ENCODE results near the gene OR8D2.

DNA sequence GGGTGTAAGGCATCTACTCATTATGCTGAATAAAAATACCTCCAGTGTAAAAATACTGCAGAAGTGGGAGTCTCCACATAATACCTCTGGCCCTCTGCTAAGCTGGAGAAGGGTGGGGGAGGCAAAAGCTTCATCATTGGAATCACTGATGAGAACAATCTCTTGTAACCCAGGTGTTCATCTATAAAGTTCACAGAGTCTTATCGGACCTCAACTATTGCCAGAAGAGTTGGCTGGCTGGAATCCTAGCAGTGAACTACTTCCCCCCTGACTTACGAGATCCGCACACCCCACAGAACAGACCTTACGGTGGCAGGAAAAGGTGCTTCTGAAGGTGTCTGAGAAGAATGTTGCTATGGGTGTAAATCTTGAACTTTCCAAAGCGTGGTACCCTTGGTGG is 8.7 kb downstream of the OR8D2 start:
- TF ChIP-seq, protein P1, sequence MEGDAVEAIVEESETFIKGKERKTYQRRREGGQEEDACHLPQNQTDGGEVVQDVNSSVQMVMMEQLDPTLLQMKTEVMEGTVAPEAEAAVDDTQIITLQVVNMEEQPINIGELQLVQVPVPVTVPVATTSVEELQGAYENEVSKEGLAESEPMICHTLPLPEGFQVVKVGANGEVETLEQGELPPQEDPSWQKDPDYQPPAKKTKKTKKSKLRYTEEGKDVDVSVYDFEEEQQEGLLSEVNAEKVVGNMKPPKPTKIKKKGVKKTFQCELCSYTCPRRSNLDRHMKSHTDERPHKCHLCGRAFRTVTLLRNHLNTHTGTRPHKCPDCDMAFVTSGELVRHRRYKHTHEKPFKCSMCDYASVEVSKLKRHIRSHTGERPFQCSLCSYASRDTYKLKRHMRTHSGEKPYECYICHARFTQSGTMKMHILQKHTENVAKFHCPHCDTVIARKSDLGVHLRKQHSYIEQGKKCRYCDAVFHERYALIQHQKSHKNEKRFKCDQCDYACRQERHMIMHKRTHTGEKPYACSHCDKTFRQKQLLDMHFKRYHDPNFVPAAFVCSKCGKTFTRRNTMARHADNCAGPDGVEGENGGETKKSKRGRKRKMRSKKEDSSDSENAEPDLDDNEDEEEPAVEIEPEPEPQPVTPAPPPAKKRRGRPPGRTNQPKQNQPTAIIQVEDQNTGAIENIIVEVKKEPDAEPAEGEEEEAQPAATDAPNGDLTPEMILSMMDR (conservative IDR thresholded peaks at IDR 0.05; ENCODE audit: low read depth, low read length): no peak
- no peak for TF ChIP-seq EZH2 (IDR thresholded peaks at IDR 0.05; ENCODE audit: borderline replicate concordance, low read depth, low read length, poor library complexity, severe bottlenecking)
